Upper lobe of left lung (tissue), 6 donors: Measurements from ENCODE around the gene NES. TPM values are rescaled to one million over a fixed set of nuclear protein-coding genes. Genes with fewer than 3 reads are reported as not detected.

ENCODE experiments used
- ATAC-seq, 2 donors: fragments of 200-7000 bp; cut with Tn5 transposase; one replicate each; pipeline ENCODE4 v1.9.1; 2022; ENCODE audit warnings: mild to moderate bottlenecking in 2 of 2, moderate library complexity in 2 of 2; ENCODE audit not compliant: low FRiP score in 2 of 2
- DNase-seq, 2 donors: peaks; one replicate each; pipeline ENCODE4 v3.0.0-alpha.2; 2019 to 2020
- H3K27ac ChIP-seq, 4 donors: fragments of 200-600 bp; sonication (generic); one replicate each; pipeline ENCODE4 v1.5.1; 2016 to 2019
- H3K27me3 ChIP-seq, 4 donors: fragments of 200-600 bp; sonication (generic); one replicate each; pipeline ENCODE4 v1.5.1; 2017 to 2019
- H3K36me3 ChIP-seq, 4 donors: fragments of 200-600 bp; sonication (generic); one replicate each; pipeline ENCODE4 v1.5.1; 2016 to 2019
- H3K4me1 ChIP-seq, 4 donors: fragments of 200-600 bp; sonication (generic); one replicate each; pipeline ENCODE4 v1.5.1; 2018 to 2019
- H3K4me3 ChIP-seq, 4 donors: fragments of 200-600 bp; sonication (generic); one replicate each; pipeline ENCODE4 v1.5.1; 2017 to 2019; ENCODE audit warnings: mild to moderate bottlenecking in 2 of 4, moderate library complexity in 1 of 4
- H3K9me3 ChIP-seq, 4 donors: fragments of 200-600 bp; sonication (generic); one replicate each; pipeline ENCODE4 v1.5.1; 2018 to 2019
- EP300 ChIP-seq, 4 donors: sonication (generic); formaldehyde crosslinking; IDR thresholded peaks; one replicate each; pipeline ENCODE4 v1.5.1; 2017; ENCODE audit warnings: antibody characterized with exemption in 4 of 4, control low read depth in 2 of 4
- POLR2A ChIP-seq, 4 donors: fragments of 450-650 bp; IDR thresholded peaks; one replicate each; pipeline ENCODE4 v1.5.1; 2016 to 2017; ENCODE audit warnings: antibody characterized with exemption in 4 of 4, mild to moderate bottlenecking in 2 of 4
- POLR2AphosphoS5 ChIP-seq, 2 donors: sonication (generic); formaldehyde crosslinking; IDR thresholded peaks; one replicate each; pipeline ENCODE4 v1.5.1; 2017; ENCODE audit warnings: antibody characterized with exemption in 2 of 2
- WGBS, 2 donors: methylation state at CpG; one replicate each; pipeline ENCODE4 v1.1.5; 2017 to 2018; 5-methylcytosine and 5-hydroxymethylcytosine counted together
- total RNA-seq, 6 donors: library from RNA; depleted of rRNA in 4 of 6; stranded (reverse); fragments of >200 nt in 4 of 6; gene quantifications; one replicate each; pipeline versions ENCODE4 v1.1.0 to v1.2.1, GENCODE V29; 2016 to 2021
- TF ChIP-seq, protein P1 (sequence below), 6 experiments: fragments of 450-650 bp in 4 of 6; fragments of 200-600 bp in 2 of 6; sonication (generic) in 2 of 6; IDR thresholded peaks; one replicate each; pipeline ENCODE4 v1.5.1; 2016 to 2019; ENCODE audit warnings: antibody characterized with exemption in 6 of 6
- donor health status: DM: no; HTN: no; CAD: no; lungs with moderate emphysema.
- donor health status: DM: no; HTN: yes; CAD: no; lungs with severe emphysema.

Gene NES
- total RNA-seq, 6 donors from 2014 or later, result 25.9 to 93.5 (median 34.3) TPM

DNA sequence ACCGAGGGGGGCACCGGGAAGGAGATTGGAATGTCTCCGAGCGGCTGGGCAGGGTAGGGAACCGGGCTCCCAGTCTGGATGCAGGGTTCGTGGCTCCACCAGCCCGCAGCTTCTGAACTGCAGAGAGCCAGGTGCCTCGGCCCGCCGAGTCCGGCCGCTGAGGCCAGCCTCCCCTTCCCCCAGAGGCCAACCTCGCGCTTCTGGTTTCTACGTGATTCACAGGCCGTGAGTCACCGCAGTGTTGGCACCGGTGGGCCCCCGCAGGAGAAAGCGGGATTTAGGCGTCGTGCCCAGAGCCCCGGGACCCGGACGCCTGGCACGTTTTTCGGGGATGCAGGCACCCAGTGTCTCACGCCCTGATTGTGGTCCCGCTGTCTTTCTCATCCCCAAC is 27.7 kb upstream of the NES start:
- 4 to 10% methylated on average over 5 to 25 of the region's 29 CpGs for WGBS, 2 donors
- Histone ChIP-seq H3K4me3 (peak overlapping the region in 3 of 4 donors; percentile 32 to 45 (median 43)), H3K27me3 (peaks cover 0 to 29% (median 11%) of the 10 kb centered on the region in 4 donors), H3K9me3 (no peaks in the 10 kb centered on the region), H3K27ac (no peak overlapping the region), H3K36me3 (no peaks in the 10 kb centered on the region), H3K4me1 (peaks cover 27 to 30% (median 29%) of the 10 kb centered on the region in 4 donors)
- peak in 1 of 2 donors; percentile 41 for ATAC-seq
- TF ChIP-seq POLR2AphosphoS5 (IDR thresholded peaks at IDR 0.05) (no peak), EP300 (IDR thresholded peaks at IDR 0.05) (no peak), POLR2A (IDR thresholded peaks at IDR 0.05) (no peak)
- TF ChIP-seq, protein P1, sequence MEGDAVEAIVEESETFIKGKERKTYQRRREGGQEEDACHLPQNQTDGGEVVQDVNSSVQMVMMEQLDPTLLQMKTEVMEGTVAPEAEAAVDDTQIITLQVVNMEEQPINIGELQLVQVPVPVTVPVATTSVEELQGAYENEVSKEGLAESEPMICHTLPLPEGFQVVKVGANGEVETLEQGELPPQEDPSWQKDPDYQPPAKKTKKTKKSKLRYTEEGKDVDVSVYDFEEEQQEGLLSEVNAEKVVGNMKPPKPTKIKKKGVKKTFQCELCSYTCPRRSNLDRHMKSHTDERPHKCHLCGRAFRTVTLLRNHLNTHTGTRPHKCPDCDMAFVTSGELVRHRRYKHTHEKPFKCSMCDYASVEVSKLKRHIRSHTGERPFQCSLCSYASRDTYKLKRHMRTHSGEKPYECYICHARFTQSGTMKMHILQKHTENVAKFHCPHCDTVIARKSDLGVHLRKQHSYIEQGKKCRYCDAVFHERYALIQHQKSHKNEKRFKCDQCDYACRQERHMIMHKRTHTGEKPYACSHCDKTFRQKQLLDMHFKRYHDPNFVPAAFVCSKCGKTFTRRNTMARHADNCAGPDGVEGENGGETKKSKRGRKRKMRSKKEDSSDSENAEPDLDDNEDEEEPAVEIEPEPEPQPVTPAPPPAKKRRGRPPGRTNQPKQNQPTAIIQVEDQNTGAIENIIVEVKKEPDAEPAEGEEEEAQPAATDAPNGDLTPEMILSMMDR (IDR thresholded peaks at IDR 0.05), result no peak
- DNase-seq, result peak; percentile 43 to 87

DNA sequence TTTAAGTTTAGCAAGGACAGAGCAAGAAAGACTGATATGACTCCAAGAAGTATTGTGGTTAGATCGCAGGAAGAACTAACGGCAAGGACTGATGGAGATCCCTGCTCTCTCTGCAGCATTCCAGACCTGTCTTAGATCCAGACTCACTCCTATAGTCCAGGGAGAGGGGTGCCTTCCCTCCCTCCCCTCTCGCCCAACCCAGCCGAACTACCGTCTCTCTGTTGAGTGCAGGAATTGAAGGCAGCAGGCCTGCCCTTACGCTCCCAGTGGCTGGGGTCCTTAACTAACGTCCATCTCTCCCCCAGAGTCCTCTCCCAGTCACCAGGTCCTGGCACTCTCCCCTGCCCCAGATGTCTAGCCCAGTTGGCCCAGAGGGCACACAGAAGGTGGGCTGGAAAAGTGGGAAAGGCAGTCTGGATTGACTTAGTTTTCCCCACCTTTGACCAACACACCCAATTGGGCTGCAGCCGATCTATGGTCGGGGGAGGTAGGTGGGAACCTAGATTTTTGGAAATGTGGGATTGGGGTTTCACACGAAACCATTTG is 27.0 kb upstream of the NES start:
- no peak overlapping the region for H3K27ac ChIP-seq
- H3K27me3 ChIP-seq, result peaks cover 0 to 29% (median 11%) of the 10 kb centered on the region in 4 donors
- H3K4me3 ChIP-seq, result no peak overlapping the region
- no peaks in the 10 kb centered on the region for H3K9me3 ChIP-seq
- H3K4me1 ChIP-seq, result peaks cover 26 to 30% (median 28%) of the 10 kb centered on the region in 4 donors
- ATAC-seq (no peak), DNase-seq (no peak)
- no peaks in the 10 kb centered on the region for H3K36me3 ChIP-seq
- TF ChIP-seq EP300 (IDR thresholded peaks at IDR 0.05) (no peak), POLR2A (IDR thresholded peaks at IDR 0.05) (no peak), POLR2AphosphoS5 (IDR thresholded peaks at IDR 0.05) (no peak)
- TF ChIP-seq, protein P1 (IDR thresholded peaks at IDR 0.05), result no peak
- WGBS, 2 donors, result 51 to 58% methylated on average over 10 of the region's 10 CpGs

DNA sequence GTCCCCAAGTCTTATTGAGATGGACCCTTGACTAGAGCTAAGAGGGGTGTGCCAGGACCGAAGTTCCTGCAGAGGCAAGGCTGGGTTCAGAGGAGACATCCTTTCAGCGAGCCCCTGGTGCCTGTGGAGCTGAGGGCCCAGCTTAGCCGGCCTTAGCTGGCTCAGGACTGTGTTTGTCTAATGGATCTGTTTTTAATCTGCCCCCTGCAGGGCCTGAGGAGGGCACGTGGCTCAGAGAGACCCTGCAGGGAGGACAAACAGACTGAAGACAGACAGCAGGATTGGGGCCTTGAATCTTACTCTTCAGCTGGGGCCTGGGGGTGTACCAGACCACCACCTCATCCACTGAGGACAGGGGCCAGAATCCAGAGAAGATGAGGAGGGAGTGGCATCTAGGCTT is 26.5 kb upstream of the NES start:
- no peak overlapping the region for H3K27ac ChIP-seq
- H3K36me3 ChIP-seq, result no peaks in the 10 kb centered on the region
- TF ChIP-seq, protein P1 (IDR thresholded peaks at IDR 0.05), result no peak
- TF ChIP-seq EP300 (IDR thresholded peaks at IDR 0.05), result no peak
- no peak for TF ChIP-seq POLR2AphosphoS5 (IDR thresholded peaks at IDR 0.05)
- TF ChIP-seq POLR2A (IDR thresholded peaks at IDR 0.05), result no peak
- peaks cover 26 to 30% (median 28%) of the 10 kb centered on the region in 4 donors for H3K4me1 ChIP-seq
- 36 to 43% methylated on average over 1 to 4 of the region's 4 CpGs for WGBS, 2 donors
- ATAC-seq, result no peak
- H3K9me3 ChIP-seq, result no peaks in the 10 kb centered on the region
- peaks cover 0 to 29% (median 11%) of the 10 kb centered on the region in 4 donors for H3K27me3 ChIP-seq
- DNase-seq, result no peak
- H3K4me3 ChIP-seq, result no peak overlapping the region

DNA sequence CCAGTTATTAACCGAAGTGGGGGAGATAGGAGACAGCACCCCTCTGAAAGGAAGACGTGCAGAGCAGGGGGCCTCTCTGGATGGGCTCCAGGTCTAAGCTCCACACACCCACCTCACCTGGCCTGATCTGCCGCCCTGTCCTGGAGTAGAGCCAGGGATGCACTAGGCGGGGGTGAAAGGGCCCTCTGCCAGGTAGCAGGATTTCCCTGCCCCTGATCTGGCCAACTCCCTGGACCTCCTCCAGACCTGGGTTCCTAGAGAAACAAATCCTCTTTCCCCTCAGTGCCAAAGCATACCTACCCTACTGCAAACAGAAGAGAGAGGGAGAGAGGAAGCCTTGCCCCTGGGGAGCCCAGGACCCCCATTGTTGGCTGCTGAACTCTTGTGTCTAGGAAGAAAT is 26.1 kb upstream of the NES start:
- no peaks in the 10 kb centered on the region for H3K9me3 ChIP-seq
- TF ChIP-seq POLR2AphosphoS5 (IDR thresholded peaks at IDR 0.05), result no peak
- no peak for TF ChIP-seq POLR2A (IDR thresholded peaks at IDR 0.05)
- TF ChIP-seq, protein P1 (IDR thresholded peaks at IDR 0.05), result no peak
- no peak for TF ChIP-seq EP300 (IDR thresholded peaks at IDR 0.05)
- WGBS, 2 donors, result 79 to 85% methylated on average over 4 of the region's 4 CpGs
- peaks cover 26 to 30% (median 28%) of the 10 kb centered on the region in 4 donors for H3K4me1 ChIP-seq
- no peak overlapping the region for H3K27ac ChIP-seq
- ATAC-seq, result no peak
- peaks cover 0 to 29% (median 11%) of the 10 kb centered on the region in 4 donors for H3K27me3 ChIP-seq
- H3K4me3 ChIP-seq, result no peak overlapping the region
- no peaks in the 10 kb centered on the region for H3K36me3 ChIP-seq
- DNase-seq, result no peak
